ENCODE results near the gene IGF1R.
A peak's percentile ranks its signal among the peaks of the same experiment; 100 is the strongest.
"Not testable (repeated sequence)": the region's sequence is repeated elsewhere in the genome, so short reads cannot be mapped to it uniquely, and the experiment has no call there.

Gene IGF1R

DNA sequence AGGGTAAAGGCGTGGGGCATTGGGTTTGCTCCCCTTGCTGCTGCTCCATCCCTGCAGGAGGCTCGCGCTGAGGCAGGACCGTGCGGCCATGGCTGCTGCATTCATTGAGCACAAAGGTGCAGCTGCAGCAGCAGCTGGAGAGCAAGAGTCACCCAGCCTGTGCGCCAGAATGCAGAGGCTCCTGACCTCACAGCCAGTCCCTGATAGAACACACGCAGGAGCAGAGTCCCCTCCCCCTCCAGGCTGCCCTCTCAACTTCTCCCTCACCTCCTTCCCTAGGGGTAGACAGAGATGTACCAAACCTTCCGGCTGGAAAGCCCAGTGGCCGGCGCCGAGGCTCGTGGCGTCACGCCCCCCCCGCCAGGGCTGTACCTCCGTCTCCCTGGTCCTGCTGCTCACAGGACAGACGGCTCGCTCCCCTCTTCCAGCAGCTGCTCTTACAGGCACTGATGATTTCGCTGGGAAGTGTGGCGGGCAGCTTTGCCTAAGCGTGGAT, 312.3 kb downstream of the IGF1R start:
- DNase-seq (ENCODE audit: low spot score): no peak

GRCh38 chr15:98963444-98963843, 315.1 kb downstream of the IGF1R start:
- no peak for DNase-seq (ENCODE audit: low spot score)

GRCh38 chr15:98964466-98965133, 316.3 kb downstream of the IGF1R start:
- DNase-seq (ENCODE audit: low spot score): no peak

DNA sequence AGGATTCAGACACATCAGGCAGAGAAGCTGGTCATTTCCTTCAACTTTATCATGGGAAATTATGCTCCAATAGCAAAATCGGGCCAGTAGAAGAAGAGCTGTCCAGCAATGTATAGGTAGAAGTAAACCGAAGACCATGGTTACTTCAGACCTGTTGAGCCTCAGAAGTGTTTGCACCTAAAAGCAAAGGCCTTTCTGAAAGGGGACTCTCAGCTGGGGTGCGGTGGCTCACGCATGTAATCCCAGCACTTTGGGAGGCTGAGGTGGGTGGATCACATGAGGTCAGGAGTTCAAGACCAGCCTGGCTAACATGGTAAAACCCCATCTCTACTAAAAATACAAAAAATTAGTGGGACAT, 316.8 kb downstream of the IGF1R start:
- not testable (repeated sequence) for DNase-seq (ENCODE audit: low spot score)

DNA sequence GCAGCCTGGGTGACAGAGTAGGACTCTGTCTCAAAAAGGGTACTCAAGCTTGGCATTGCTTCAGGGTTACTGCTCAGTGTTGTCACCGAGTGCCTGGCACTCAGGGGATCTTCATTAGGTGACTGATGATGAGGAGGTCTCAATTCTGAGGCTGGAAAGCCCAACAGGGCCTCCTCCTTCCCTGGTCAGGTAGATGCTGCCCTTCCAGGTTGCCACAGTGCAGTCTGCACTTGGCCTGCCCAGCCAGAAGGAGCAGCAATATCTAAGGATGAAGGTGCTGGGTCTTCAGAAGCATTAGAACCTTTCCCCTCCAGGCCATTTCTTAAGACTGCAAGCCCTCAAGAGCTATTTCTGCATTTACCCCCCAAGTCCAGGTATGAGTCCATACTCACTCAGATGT, 317.3 kb downstream of the IGF1R start:
- DNase-seq (ENCODE audit: low spot score): no peak

- no peak for DNase-seq (ENCODE audit: low spot score)
Measured at GRCh38 chr15:98966091-98966787, 317.9 kb downstream of the IGF1R start.

DNA sequence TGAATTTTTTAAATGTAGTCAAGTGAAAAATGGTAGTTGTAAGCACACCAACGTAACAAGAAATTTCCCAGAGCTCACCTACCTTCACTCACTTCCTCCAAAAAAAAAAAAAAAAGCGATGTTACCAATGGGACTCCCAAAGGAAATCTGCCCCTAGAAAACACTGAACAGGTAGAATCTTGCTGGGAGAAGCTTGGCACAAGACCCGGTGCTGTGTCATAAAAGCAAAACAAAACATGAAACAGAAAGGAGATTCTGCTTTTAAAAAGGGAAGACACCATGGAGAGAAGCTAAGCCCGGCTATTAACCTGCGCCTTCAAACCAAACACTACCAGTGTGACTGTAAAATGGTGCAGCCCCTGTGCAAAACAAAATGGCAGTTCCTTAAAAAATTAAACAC, 318.8 kb downstream of the IGF1R start:
- no peak for DNase-seq (ENCODE audit: low spot score)

DNA sequence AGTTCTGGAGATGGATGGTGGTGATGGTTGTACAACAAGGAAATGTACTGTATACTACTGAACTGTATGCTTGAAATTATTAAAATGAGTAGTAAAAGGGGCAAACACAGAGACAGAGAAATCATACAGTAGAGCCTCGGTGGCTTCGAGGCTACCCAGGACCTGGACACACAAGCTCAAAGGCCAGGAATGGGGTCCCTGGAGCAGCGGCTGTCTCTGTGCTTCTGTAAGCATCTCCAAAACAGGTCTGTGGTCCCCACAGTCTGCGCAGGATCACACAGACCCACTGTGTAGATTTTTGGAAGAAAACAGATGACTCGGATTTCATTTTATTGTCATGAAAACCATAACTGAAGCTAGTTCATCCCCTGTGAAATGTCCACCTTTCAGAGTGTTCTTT, 319.6 kb downstream of the IGF1R start:
- no peak for DNase-seq (ENCODE audit: low spot score)

- DNase-seq (ENCODE audit: low spot score): no peak
Measured at GRCh38 chr15:98968576-98968975, 320.2 kb downstream of the IGF1R start.

- DNase-seq (ENCODE audit: low spot score): no peak
Measured at GRCh38 chr15:98969126-98969735, 320.9 kb downstream of the IGF1R start.

DNA sequence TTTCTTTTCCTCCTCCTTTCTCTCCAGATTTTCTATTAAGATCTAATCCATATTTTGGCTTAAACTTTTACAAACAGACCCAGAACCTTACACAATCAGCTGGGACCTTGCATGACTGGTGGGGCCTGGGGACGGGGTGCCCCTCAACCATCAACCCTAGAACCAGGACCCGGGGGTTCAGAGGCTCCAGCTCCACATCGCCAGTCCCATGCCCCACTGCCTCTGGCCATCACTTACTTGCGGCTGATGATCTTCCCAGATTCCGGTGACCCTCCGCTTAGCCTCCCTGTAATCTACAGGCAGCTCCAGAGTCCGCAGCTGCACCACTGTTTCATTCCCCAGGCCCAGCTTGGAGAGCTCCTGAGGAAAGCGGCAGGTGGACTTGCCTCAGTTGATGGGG, 322.5 kb downstream of the IGF1R start:
- no peak for DNase-seq (ENCODE audit: low spot score)

GRCh38 chr15:98976500-98976899, 328.2 kb downstream of the IGF1R start:
- DNase-seq (ENCODE audit: low spot score): no peak

DNA sequence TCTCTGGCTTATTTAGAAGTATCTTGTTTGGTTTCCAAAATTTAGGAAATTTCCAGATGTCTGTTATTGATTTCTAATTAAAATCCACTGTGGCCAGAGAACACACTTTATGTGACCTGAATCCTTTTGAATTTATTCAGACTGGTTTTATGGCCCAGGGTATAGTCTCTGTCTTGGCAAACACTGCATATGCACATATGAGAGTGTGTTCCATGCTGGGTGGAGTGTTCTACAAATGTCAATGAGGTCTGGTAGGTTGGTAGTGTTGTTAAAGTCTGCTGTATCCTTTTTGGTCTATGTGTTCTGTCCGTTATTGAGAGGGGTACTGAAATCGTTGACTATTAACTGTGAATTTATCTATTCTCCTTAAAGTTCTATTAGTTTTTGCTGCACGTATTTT, 329.1 kb downstream of the IGF1R start:
- no peak for DNase-seq (ENCODE audit: low spot score)

DNA sequence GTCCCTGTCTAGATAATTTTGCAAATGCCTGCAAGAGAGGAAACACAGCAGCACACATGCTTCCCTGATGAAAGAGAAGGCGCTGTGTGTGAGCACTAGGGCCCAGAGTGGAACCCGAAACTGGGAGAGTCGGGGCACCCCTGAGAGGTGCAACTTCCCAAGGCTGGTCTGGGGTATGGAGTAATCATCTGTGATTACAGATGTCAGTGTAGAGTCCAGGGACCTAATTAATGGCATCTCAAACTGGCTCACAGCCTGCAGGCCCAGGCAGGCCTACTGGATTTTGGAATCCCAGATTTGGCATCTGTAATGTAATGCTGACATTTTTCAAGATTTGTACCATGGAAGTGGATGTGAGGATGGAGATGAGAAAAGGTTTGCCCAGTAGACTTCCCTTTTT, 329.8 kb downstream of the IGF1R start:
- DNase-seq (ENCODE audit: low spot score): no peak

DNA sequence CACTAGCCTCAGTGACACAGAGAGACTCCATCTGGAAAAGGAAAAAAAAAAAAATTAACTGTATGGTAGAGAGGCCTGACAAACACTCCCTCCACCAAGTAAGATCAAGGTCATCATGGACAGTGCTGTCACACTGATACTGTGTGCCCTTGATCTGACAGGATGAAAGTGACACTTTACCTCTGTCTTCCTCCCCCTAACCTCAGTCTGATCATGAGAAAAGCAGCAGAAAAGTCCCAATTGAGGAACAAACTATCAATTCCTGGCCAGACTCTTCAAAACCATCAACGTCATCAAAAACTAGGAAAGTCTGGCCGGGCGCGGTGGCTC, 332.5 kb downstream of the IGF1R start:
- no peak for DNase-seq (ENCODE audit: low spot score)

GRCh38 chr15:98981851-98982722, 333.7 kb downstream of the IGF1R start:
- no peak for DNase-seq (ENCODE audit: low spot score)

GRCh38 chr15:98983334-98983733, 335.0 kb downstream of the IGF1R start:
- DNase-seq (ENCODE audit: low spot score): peak; percentile 55

DNA sequence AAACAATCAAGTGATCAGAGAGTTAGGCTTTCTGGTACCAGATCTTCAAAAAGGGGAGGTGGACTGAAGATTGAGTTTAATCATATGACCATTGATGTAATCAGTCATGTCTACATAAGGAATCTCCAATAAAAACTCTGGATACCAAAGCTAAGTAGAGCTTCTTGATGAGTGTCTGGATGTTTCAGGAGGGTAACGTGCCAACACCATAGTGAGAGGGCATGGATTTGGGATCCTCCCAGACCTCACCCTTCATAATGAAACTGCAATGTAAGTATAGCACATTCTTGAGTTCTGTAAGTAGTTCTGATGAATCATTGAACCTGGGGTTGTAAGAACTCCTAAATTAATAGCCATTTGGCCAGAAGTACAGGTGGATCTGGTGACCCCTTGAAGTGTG, 337.9 kb downstream of the IGF1R start:
- no peak for DNase-seq (ENCODE audit: low spot score)

GRCh38 chr15:98994892-98995291, 346.6 kb downstream of the IGF1R start:
- DNase-seq (ENCODE audit: low spot score): no peak

DNA sequence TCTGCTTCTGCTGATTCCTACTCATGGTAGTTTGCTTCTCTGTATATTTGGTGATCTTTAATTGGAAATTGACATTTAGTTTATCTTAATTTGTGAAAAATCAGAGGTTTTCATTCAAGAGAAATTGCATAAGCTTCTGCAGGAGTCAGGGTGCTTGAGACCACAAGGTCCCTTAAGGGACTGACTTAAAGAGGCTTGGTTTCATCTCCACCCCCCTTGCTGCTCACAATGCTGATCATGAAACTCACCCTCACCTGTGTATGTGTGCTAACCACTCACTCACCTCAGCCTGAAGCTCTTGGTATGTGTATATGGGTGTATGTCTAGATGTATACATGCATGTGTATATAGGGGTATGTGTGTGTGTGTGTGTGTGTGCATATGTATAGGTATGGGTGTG, 347.8 kb downstream of the IGF1R start:
- DNase-seq (ENCODE audit: low spot score): no peak

DNA sequence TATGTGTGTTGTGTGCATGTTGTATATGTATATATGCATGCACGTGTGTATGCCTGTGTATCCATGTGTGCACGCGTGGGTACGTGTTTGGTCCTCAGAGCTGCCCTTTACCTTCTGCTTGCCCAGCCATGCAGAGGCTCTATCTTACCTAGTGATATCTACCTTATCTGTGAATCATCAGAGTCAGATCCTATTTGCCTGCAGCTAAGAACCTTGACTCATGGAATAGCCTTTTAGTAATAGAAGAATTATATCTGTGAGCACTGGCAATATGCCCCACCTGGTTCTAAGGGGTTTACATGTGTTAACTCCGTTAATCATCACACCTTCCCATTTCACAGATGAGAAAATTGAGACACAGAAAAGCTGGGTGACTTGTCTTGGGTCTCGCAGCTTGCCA, 348.3 kb downstream of the IGF1R start:
- DNase-seq (ENCODE audit: low spot score): no peak

GRCh38 chr15:98997312-98997711, 349.0 kb downstream of the IGF1R start:
- no peak for DNase-seq (ENCODE audit: low spot score)

- DNase-seq (ENCODE audit: low spot score): no peak
Measured at GRCh38 chr15:98997755-98998154, 349.4 kb downstream of the IGF1R start.

Measured in HuH-7.5 (cell line).